ENCODE data around the gene POLDIP3. TPM values are rescaled to one million over a fixed set of nuclear protein-coding genes. Genes with fewer than 3 reads are reported as not detected.

The POLDIP3 gene
- total and polyA plus RNA-seq, 11 donors, result 13.0 to 42.7 (median 29.0) TPM

DNA sequence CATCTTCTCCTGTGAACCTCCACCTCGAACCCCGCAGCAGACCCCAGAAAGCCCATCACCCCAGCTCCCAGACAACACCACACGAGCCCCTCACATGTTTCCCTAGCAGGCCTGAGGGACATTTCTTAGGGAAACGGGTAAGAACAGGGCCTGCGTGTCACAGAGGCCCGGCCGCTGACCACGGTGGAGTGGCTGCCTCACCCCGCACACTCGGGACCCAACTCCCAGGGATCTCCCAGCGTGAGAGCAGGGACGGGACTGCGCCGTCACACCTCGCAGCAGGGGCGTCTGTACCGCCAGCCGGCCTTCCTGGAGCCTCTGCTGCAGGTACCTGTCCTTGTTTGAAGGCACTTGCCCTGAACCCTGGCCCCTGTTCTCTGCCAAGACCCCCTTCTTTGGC lies 15.5 kb upstream of the POLDIP3 start:
- Histone ChIP-seq H3K4me1 (peaks cover 0 to 19% (median 8%) of the 10 kb centered on the region in 12 donors), H3K27ac (no peak overlapping the region), H3K27me3 (no peaks in the 10 kb centered on the region), H3K4me3 (no peak overlapping the region), H3K36me3 (peaks cover 8 to 100% (median 99%) of the 10 kb centered on the region in 9 donors), H3K9me3 (no peaks in the 10 kb centered on the region)
- DNase-seq, result no peak
- WGBS, 4 donors, result 96 to 99% (median 96%) methylated on average over 12 to 18 of the region's 18 CpGs
- intact Hi-C loops (cut with DNase I), result no loop called here
- TF ChIP-seq, protein P1, sequence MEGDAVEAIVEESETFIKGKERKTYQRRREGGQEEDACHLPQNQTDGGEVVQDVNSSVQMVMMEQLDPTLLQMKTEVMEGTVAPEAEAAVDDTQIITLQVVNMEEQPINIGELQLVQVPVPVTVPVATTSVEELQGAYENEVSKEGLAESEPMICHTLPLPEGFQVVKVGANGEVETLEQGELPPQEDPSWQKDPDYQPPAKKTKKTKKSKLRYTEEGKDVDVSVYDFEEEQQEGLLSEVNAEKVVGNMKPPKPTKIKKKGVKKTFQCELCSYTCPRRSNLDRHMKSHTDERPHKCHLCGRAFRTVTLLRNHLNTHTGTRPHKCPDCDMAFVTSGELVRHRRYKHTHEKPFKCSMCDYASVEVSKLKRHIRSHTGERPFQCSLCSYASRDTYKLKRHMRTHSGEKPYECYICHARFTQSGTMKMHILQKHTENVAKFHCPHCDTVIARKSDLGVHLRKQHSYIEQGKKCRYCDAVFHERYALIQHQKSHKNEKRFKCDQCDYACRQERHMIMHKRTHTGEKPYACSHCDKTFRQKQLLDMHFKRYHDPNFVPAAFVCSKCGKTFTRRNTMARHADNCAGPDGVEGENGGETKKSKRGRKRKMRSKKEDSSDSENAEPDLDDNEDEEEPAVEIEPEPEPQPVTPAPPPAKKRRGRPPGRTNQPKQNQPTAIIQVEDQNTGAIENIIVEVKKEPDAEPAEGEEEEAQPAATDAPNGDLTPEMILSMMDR (IDR thresholded peaks at IDR 0.05), result no peak
- no peak for ATAC-seq

DNA sequence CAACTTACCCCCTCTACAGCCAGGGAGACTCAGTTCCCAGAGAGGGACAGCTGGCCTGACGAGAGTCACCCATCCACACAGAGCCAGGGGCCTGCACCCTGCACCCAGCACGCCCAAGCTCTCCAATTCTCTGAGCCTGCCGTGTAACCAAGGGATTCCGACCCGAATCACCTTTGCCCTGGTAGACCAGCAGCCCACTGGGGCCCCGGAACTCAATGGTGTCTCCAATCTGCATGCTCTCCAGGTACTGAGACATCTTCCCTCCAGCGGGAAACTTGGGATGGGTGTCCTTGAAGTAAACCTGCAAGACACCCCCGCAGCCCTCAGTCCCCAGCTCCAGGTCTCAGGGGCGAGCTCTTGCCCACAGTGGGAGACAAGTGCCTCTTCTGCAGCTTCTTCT lies 13.3 kb upstream of the POLDIP3 start:
- DNase-seq, result no peak
- peaks cover 0 to 35% (median 17%) of the 10 kb centered on the region in 12 donors for H3K4me1 ChIP-seq
- no peak overlapping the region for H3K27ac ChIP-seq
- intact Hi-C loops (cut with DNase I), result loop anchor here in 1 of 10 donors (10.0 kb wide), 1 partner anchor 187 kb away; no protein-coding TSS in a partner anchor
- no peaks in the 10 kb centered on the region for H3K9me3 ChIP-seq
- H3K4me3 ChIP-seq, result no peak overlapping the region
- H3K27me3 ChIP-seq, result no peaks in the 10 kb centered on the region
- no peak for ATAC-seq
- WGBS, 4 donors, result 91 to 93% (median 92%) methylated on average over 9 of the region's 9 CpGs
- peaks cover 8 to 98% (median 93%) of the 10 kb centered on the region in 9 donors for H3K36me3 ChIP-seq
- TF ChIP-seq, protein P1 (IDR thresholded peaks at IDR 0.05), result no peak
- TF ChIP-seq POLR2A (IDR thresholded peaks at IDR 0.05), result no peak

DNA sequence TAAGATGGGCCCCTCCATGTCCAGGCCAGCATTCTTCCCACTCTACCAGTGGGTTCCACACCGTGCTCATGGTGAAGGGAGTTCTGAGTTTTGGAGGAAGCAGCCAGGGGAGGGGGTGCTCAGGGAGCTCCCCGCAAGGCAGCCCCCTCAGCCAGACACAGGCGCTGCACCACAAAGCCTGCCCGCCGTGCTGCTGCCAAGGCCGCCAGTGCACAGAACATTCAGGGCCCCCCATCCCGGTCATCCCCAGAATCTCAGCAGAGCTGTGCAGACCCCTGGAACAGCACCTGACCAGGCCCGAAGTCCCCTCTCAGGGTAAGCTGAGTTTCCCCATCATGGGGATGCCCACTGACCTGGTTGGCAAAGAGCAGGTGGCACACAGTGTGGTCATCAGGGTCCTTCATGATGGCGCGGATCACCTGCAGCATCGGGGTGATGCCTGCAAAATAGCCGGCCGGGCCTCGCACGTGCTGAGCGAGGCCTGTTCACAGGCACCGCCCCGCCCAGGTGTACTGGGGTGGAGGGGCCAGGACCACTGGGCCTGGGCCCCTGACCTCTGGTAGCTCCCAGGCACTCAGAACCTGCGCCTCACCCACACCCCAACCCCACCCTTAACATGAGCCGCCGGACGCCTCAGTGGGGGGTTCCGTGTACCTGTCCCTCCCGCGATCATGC lies 12.4 kb upstream of the POLDIP3 start:
- TF ChIP-seq POLR2A (IDR thresholded peaks at IDR 0.05), result no peak
- TF ChIP-seq, protein P1 (IDR thresholded peaks at IDR 0.05), result no peak
- Histone ChIP-seq H3K27me3 (no peaks in the 10 kb centered on the region), H3K4me3 (no peak overlapping the region), H3K9me3 (no peaks in the 10 kb centered on the region), H3K27ac (no peak overlapping the region), H3K4me1 (peaks cover 0 to 34% (median 18%) of the 10 kb centered on the region in 12 donors), H3K36me3 (peaks cover 5 to 97% (median 93%) of the 10 kb centered on the region in 9 donors)
- no peak for ATAC-seq
- DNase-seq, result no peak
- 90 to 98% (median 95%) methylated on average over 7 to 25 of the region's 25 CpGs for WGBS, 4 donors
- intact Hi-C loops (cut with DNase I), result loop anchor here in 1 of 10 donors (10.0 kb wide), 1 partner anchor 188 kb away; no protein-coding TSS in a partner anchor

DNA sequence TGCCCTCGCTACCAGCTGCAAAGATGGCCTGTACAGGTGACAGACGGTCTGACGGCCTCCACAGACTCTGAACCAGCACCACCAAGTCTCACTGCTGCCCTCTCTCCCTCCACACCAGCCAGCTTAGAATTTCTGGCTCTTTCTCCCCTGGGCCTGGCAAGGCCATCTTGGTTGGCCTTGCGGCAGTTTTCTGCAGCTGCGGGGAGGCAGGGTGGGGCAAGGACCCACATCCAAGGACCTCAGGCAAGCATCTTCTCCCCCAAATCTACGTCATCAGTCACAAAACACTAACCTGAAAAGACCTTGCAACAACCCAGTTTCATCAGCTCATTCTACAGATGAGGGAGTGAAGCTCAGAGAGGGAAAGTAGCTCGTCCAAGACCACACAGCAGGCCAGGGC lies 11.7 kb upstream of the POLDIP3 start:
- Histone ChIP-seq H3K9me3 (no peaks in the 10 kb centered on the region), H3K36me3 (peaks cover 5 to 91% (median 87%) of the 10 kb centered on the region in 9 donors), H3K27ac (no peak overlapping the region), H3K27me3 (no peaks in the 10 kb centered on the region), H3K4me1 (peaks cover 0 to 31% (median 18%) of the 10 kb centered on the region in 12 donors), H3K4me3 (no peak overlapping the region)
- DNase-seq (no peak), ATAC-seq (no peak)
- TF ChIP-seq, protein P1 (IDR thresholded peaks at IDR 0.05), result no peak
- TF ChIP-seq POLR2A (IDR thresholded peaks at IDR 0.05), result no peak
- intact Hi-C loops (cut with DNase I), result loop anchor here in 1 of 10 donors (10.0 kb wide), 1 partner anchor 188 kb away; no protein-coding TSS in a partner anchor
- 89 to 100% (median 95%) methylated on average over 5 to 7 of the region's 7 CpGs for WGBS, 4 donors
